ENCODE results near the gene CNTNAP5. TPM values are rescaled to one million over a fixed set of nuclear protein-coding genes. Genes with fewer than 3 reads are reported as not detected.

The CNTNAP5 gene
- total and polyA plus RNA-seq, 2 of the 8 experiments (the other 6 are each of a cell fraction or from before 2014, with no cell fraction given) = 0.11 to 0.76 TPM

DNA sequence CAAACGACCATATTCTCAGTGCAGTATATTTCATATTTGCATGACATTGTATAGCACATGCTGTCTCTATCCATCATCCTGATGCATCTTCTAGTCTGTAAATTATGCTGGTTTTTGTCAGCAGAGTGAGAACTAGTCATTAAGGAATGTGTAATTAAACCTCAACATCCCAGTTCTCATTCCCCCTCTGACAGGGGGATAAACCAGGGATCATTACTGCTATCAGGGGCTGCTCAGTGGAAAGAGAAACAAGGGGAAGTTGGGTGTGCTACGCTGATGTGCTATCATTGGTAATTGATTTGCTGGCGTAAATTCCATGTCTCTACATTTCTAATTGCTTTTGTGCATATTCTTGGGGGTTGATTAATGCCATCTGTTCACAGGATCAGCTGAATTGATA is 7.7 kb downstream of the CNTNAP5 start (continued):
- no peak for TF ChIP-seq RNF2 (IDR thresholded peaks at IDR 0.05; ENCODE audit: borderline replicate concordance, low read depth, low read length, missing control alignments, poor library complexity, severe bottlenecking)
- no peak for TF ChIP-seq RAD21 (IDR thresholded peaks at IDR 0.05 in 1 of 2, conservative IDR thresholded peaks at IDR 0.05 in 1 of 2; ENCODE audit: low read depth in 2 of 2, low read length in 2 of 2)
- TF ChIP-seq GTF2F1 (IDR thresholded peaks at IDR 0.05; ENCODE audit: borderline replicate concordance, low read depth, low read length) = no peak
- no peak for TF ChIP-seq GABPA (IDR thresholded peaks at IDR 0.05; ENCODE audit: borderline replicate concordance, insufficient read depth, low read length)
- TF ChIP-seq, protein P1, sequence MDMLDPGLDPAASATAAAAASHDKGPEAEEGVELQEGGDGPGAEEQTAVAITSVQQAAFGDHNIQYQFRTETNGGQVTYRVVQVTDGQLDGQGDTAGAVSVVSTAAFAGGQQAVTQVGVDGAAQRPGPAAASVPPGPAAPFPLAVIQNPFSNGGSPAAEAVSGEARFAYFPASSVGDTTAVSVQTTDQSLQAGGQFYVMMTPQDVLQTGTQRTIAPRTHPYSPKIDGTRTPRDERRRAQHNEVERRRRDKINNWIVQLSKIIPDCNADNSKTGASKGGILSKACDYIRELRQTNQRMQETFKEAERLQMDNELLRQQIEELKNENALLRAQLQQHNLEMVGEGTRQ (IDR thresholded peaks at IDR 0.05; ENCODE audit: low read length) = no peak
- no peak for TF ChIP-seq BCL11A (IDR thresholded peaks at IDR 0.05; ENCODE audit: low read depth in 2 of 2, low read length in 2 of 2)

Data from H1 (cell line).